Measurements from ENCODE around the gene CDH4.

The CDH4 gene

GRCh38 chr20:61313396-61313795, 61.3 kb downstream of the CDH4 start:
- no peak overlapping the region for H3K4me3 ChIP-seq (ENCODE audit: low read length)
- no peak overlapping the region for H3K27ac ChIP-seq (ENCODE audit: low read depth, low read length)
- no peaks in the 10 kb centered on the region for H3K4me1 ChIP-seq (ENCODE audit: control insufficient read depth, insufficient read depth, low read length)
- no peak overlapping the region for H3K9ac ChIP-seq (ENCODE audit: low read length)
- no peaks in the 10 kb centered on the region for H3K36me3 ChIP-seq (ENCODE audit: control insufficient read depth, insufficient read depth, low read length)
- H3K27me3 ChIP-seq (ENCODE audit: control insufficient read depth, insufficient read depth, low read length) = no peaks in the 10 kb centered on the region

- no peak overlapping the region for H3K9ac ChIP-seq (ENCODE audit: low read length)
- H3K4me1 ChIP-seq (ENCODE audit: control insufficient read depth, insufficient read depth, low read length) = no peaks in the 10 kb centered on the region
- no peak overlapping the region for H3K4me3 ChIP-seq (ENCODE audit: low read length)
- no peak overlapping the region for H3K27ac ChIP-seq (ENCODE audit: low read depth, low read length)
- no peaks in the 10 kb centered on the region for H3K36me3 ChIP-seq (ENCODE audit: control insufficient read depth, insufficient read depth, low read length)
- H3K27me3 ChIP-seq (ENCODE audit: control insufficient read depth, insufficient read depth, low read length) = no peaks in the 10 kb centered on the region
These were observed 62.4 kb downstream of the CDH4 start for GRCh38 chr20:61314326-61315010.

- H3K4me1 ChIP-seq (ENCODE audit: control insufficient read depth, insufficient read depth, low read length) = no peaks in the 10 kb centered on the region
- no peak overlapping the region for H3K4me3 ChIP-seq (ENCODE audit: low read length)
- H3K36me3 ChIP-seq (ENCODE audit: control insufficient read depth, insufficient read depth, low read length) = no peaks in the 10 kb centered on the region
- no peak overlapping the region for H3K27ac ChIP-seq (ENCODE audit: low read depth, low read length)
- no peaks in the 10 kb centered on the region for H3K27me3 ChIP-seq (ENCODE audit: control insufficient read depth, insufficient read depth, low read length)
- no peak overlapping the region for H3K9ac ChIP-seq (ENCODE audit: low read length)
These were observed 63.3 kb downstream of the CDH4 start for GRCh38 chr20:61315319-61315718.

GRCh38 chr20:61316346-61316745, 64.3 kb downstream of the CDH4 start:
- no peaks in the 10 kb centered on the region for H3K27me3 ChIP-seq (ENCODE audit: control insufficient read depth, insufficient read depth, low read length)
- H3K27ac ChIP-seq (ENCODE audit: low read depth, low read length) = no peak overlapping the region
- H3K4me3 ChIP-seq (ENCODE audit: low read length) = no peak overlapping the region
- H3K9ac ChIP-seq (ENCODE audit: low read length) = no peak overlapping the region
- no peaks in the 10 kb centered on the region for H3K36me3 ChIP-seq (ENCODE audit: control insufficient read depth, insufficient read depth, low read length)
- H3K4me1 ChIP-seq (ENCODE audit: control insufficient read depth, insufficient read depth, low read length) = no peaks in the 10 kb centered on the region

GRCh38 chr20:61317966-61318530, 66.0 kb downstream of the CDH4 start:
- Histone ChIP-seq H3K27me3 (ENCODE audit: control insufficient read depth, insufficient read depth, low read length) (no peaks in the 10 kb centered on the region), H3K36me3 (ENCODE audit: control insufficient read depth, insufficient read depth, low read length) (no peaks in the 10 kb centered on the region), H3K4me1 (ENCODE audit: control insufficient read depth, insufficient read depth, low read length) (no peaks in the 10 kb centered on the region), H3K4me3 (ENCODE audit: low read length) (no peak overlapping the region), H3K27ac (ENCODE audit: low read depth, low read length) (no peak overlapping the region), H3K9ac (ENCODE audit: low read length) (no peak overlapping the region)

- H3K4me3 ChIP-seq (ENCODE audit: low read length) = no peak overlapping the region
- H3K27ac ChIP-seq (ENCODE audit: low read depth, low read length) = no peak overlapping the region
- no peaks in the 10 kb centered on the region for H3K4me1 ChIP-seq (ENCODE audit: control insufficient read depth, insufficient read depth, low read length)
- H3K36me3 ChIP-seq (ENCODE audit: control insufficient read depth, insufficient read depth, low read length) = no peaks in the 10 kb centered on the region
- H3K27me3 ChIP-seq (ENCODE audit: control insufficient read depth, insufficient read depth, low read length) = no peaks in the 10 kb centered on the region
- no peak overlapping the region for H3K9ac ChIP-seq (ENCODE audit: low read length)
These were observed 68.8 kb downstream of the CDH4 start for GRCh38 chr20:61320691-61321425.

- Histone ChIP-seq H3K4me3 (ENCODE audit: low read length) (no peak overlapping the region), H3K9ac (ENCODE audit: low read length) (no peak overlapping the region)
These were observed 69.4 kb downstream of the CDH4 start for GRCh38 chr20:61321481-61321880.

GRCh38 chr20:61322151-61322865, 70.2 kb downstream of the CDH4 start:
- no peak overlapping the region for H3K4me3 ChIP-seq (ENCODE audit: low read length)
- H3K36me3 ChIP-seq (ENCODE audit: control insufficient read depth, insufficient read depth, low read length) = no peaks in the 10 kb centered on the region
- H3K27me3 ChIP-seq (ENCODE audit: control insufficient read depth, insufficient read depth, low read length) = no peaks in the 10 kb centered on the region
- no peak overlapping the region for H3K9ac ChIP-seq (ENCODE audit: low read length)
- H3K27ac ChIP-seq (ENCODE audit: low read depth, low read length) = no peak overlapping the region
- no peaks in the 10 kb centered on the region for H3K4me1 ChIP-seq (ENCODE audit: control insufficient read depth, insufficient read depth, low read length)

More at GRCh38 chr20:61321481-61321880, 69.4 kb downstream of the CDH4 start:
- no peaks in the 10 kb centered on the region for H3K36me3 ChIP-seq (ENCODE audit: control insufficient read depth, insufficient read depth, low read length)
- H3K4me1 ChIP-seq (ENCODE audit: control insufficient read depth, insufficient read depth, low read length) = no peaks in the 10 kb centered on the region
- H3K27me3 ChIP-seq (ENCODE audit: control insufficient read depth, insufficient read depth, low read length) = no peaks in the 10 kb centered on the region
- H3K27ac ChIP-seq (ENCODE audit: low read depth, low read length) = no peak overlapping the region

GRCh38 chr20:61324906-61325305, 72.8 kb downstream of the CDH4 start:
- Histone ChIP-seq H3K9ac (ENCODE audit: low read length) (no peak overlapping the region), H3K27me3 (ENCODE audit: control insufficient read depth, insufficient read depth, low read length) (no peaks in the 10 kb centered on the region), H3K36me3 (ENCODE audit: control insufficient read depth, insufficient read depth, low read length) (no peaks in the 10 kb centered on the region), H3K4me3 (ENCODE audit: low read length) (no peak overlapping the region), H3K4me1 (ENCODE audit: control insufficient read depth, insufficient read depth, low read length) (no peaks in the 10 kb centered on the region), H3K27ac (ENCODE audit: low read depth, low read length) (no peak overlapping the region)

GRCh38 chr20:61325718-61326117, 73.7 kb downstream of the CDH4 start:
- Histone ChIP-seq H3K4me1 (ENCODE audit: control insufficient read depth, insufficient read depth, low read length) (no peaks in the 10 kb centered on the region), H3K27me3 (ENCODE audit: control insufficient read depth, insufficient read depth, low read length) (no peaks in the 10 kb centered on the region), H3K9ac (ENCODE audit: low read length) (no peak overlapping the region), H3K4me3 (ENCODE audit: low read length) (no peak overlapping the region), H3K27ac (ENCODE audit: low read depth, low read length) (no peak overlapping the region), H3K36me3 (ENCODE audit: control insufficient read depth, insufficient read depth, low read length) (no peaks in the 10 kb centered on the region)

- Histone ChIP-seq H3K9ac (ENCODE audit: low read length) (no peak overlapping the region), H3K27ac (ENCODE audit: low read depth, low read length) (no peak overlapping the region), H3K4me3 (ENCODE audit: low read length) (no peak overlapping the region), H3K4me1 (ENCODE audit: control insufficient read depth, insufficient read depth, low read length) (no peaks in the 10 kb centered on the region), H3K36me3 (ENCODE audit: control insufficient read depth, insufficient read depth, low read length) (no peaks in the 10 kb centered on the region), H3K27me3 (ENCODE audit: control insufficient read depth, insufficient read depth, low read length) (no peaks in the 10 kb centered on the region)
These were observed 77.0 kb downstream of the CDH4 start for GRCh38 chr20:61328911-61329558.

GRCh38 chr20:61330441-61330840, 78.4 kb downstream of the CDH4 start:
- no peak overlapping the region for H3K9ac ChIP-seq (ENCODE audit: low read length)

More at GRCh38 chr20:61330441-61330840, 78.4 kb downstream of the CDH4 start:
- Histone ChIP-seq H3K4me1 (ENCODE audit: control insufficient read depth, insufficient read depth, low read length) (no peaks in the 10 kb centered on the region), H3K27ac (ENCODE audit: low read depth, low read length) (no peak overlapping the region), H3K36me3 (ENCODE audit: control insufficient read depth, insufficient read depth, low read length) (no peaks in the 10 kb centered on the region), H3K4me3 (ENCODE audit: low read length) (no peak overlapping the region), H3K27me3 (ENCODE audit: control insufficient read depth, insufficient read depth, low read length) (no peaks in the 10 kb centered on the region)
